Stimulated activated CD8-positive, alpha-beta memory T cell treated with anti-CD3 and anti-CD28 coated beads, Interleukin-4, amount 100 ng/mL, for 48 hours (primary cell): ENCODE data around the gene ANKRD33.

Experiments
- DNase-seq: peaks from one replicate; pipeline ENCODE4 v3.0.0-alpha.2; 2020

Gene ANKRD33

DNA sequence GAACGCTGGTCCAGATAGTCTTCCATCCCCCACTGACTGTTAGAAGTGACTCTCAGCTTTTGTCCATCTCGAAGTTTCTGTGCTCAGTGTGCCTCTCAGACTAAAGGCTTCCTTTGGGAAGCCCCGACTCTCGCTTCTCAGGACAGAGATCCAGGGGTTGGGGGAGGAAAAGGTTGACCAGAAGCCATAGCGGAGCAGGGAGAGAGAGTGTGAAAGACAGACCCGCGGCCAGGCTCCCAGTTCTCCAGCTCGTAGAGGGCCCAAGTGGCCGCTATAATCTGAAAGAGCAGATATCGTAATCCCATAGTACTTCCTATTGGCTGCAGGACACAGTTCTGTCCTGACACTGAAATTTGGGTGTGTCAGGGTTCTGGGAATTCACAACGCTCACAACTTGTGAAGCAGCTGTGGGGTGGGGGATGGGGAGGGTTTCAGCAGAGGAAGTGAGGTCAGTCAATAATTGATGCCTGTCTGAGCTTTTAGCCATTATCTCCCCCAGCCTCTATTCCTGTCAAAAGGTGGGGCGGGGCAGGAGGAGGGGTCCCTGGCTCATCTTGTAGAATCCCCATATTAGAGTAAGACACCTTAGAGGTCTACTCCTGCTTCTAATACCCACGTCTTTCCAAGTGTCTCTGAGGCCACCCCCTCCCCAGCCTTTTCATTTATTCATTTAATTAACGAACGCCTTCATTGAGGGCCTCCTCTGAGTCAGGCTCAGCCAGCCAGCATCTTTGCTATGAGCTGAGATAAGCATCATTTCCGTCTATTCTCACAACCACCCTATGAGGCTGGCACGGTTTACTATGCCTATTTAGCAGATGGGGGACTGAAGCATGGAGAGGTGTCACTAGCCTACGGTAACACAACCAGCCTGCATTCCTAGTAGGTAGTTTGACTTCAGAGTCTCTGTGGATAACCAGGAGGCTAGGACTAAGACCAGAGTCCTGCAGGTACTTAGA, 17.8 kb downstream of the ANKRD33 start:
- DNase-seq: no peak

DNA sequence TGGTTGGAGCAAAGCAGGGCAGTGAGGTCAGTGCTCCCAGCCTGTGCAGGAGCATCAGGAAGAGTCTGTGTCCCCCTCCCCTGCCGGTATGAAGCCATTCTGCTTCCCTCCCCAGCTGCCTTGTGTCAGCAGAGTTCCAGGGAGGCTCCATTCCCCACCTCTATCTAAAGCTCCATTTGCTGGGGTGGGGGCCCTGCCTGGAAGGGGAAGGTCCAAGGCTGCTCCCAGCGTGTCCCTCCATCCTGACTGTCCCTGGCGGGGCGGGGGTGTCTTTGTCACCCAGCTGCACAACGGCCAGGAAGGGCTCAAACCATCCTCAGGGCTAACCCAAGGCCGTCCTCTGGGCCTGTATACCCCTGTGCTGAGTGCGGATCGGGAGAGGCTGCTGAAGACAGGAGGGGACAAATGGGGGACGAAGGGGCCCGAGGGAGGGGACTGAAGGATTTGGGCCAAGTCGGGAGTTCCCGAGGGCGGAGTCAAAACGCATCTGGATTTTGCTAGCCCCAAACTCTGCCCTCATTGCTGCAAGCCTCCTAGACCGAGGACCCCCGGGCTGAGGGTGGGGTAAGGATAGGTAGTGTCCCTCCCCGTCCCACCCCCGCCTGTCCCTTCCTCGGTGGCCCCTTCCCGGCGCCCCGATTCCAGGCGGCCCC, 18.7 kb downstream of the ANKRD33 start:
- DNase-seq: no peak

DNA sequence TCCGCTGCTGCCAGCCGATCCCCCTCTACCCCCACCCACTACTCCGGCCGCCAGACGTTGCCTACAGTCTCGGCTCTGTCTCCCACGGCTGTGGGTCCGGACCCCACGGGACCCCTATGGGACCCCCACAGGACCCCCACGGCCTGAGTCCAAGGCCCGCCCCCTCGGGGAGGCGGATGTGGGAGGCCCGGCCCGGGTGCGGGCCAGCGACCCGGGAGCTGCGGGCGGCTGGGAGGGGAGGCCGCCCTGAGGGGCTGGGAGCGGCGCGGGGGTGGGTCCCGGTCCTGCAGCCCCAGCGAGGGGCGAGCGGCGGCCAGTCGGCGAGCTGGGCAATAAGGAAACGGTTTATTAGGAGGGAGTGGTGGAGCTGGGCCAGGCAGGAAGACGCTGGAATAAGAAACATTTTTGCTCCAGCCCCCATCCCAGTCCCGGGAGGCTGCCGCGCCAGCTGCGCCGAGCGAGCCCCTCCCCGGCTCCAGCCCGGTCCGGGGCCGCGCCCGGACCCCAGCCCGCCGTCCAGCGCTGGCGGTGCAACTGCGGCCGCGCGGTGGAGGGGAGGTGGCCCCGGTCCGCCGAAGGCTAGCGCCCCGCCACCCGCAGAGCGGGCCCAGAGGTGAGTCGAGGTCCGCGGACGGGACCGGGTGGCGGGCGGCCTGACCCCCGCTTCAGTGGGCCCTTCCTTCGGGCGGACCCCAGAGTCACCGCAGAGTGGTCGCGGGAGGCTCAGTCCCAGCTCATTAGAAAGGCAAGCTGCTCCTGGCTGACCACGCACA, 19.4 kb downstream of the ANKRD33 start, which contains the start of gene ACVRL1:
Gene ACVRL1 (plus strand): TSS at position 422 of the 773 bp plus-strand sequence. CDS start 4,971 bp downstream, outside the sequence.
- no peak for DNase-seq

DNA sequence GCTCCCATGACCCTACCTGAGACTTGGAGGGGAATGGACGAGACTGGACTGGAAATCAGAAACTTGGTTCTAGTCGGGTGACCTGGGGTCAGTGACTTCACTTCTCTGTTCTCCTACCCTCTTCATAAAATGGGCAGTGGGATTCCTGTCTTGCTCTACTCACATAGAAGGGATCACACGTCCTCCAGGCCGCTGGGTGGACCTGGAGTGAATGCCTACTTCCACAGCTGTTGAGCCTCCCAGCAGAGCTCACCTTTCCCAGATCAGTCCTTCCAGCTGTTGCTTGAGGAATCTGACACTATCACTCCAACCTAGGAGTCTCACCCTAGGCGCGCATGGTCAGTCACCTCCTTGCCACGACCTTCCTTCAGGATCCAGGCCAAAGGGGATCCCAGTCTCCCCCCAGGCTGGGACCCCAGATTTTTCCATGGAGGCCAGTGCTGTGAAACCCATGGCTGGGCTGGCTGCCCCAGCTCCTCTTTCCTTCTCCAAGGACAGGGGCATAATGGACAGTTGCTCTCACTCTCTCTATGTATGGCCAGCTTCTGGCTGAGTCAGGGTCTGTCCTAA, 20.0 kb downstream of the ANKRD33 start:
- DNase-seq: no peak

DNA sequence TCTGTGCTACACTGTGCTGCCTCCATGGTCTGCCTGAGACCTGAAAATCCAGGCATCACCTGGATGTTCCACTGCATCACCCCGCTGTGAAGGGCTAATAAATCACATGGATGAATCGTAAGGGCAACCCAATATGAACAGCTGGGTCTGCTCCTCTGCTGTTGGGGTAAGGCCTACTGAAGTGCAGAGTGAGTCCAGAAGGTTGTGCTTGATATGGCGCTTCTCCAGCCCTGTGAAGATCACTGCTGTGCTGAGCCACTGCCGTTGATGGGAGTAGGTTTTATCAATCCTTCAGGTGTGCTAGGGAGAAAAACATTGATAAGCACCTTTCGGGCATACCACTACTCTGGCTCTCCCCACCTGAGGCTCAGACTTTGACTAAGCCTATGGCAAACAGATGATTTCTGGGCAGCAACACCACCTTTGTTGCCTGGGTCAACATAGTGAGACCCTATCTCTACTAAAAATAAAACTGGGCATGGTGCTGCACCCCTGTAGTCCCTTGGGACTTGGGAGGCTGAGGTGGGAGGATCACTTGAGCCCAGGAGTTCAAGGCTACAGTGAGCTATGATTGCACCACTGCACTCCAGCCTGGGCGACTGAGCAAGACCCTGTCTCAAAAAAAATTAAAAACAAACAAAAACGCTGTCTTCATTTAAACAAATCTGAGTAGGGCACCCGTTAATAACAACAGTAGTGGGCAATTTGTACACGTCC, 21.1 kb downstream of the ANKRD33 start:
- DNase-seq: no peak

DNA sequence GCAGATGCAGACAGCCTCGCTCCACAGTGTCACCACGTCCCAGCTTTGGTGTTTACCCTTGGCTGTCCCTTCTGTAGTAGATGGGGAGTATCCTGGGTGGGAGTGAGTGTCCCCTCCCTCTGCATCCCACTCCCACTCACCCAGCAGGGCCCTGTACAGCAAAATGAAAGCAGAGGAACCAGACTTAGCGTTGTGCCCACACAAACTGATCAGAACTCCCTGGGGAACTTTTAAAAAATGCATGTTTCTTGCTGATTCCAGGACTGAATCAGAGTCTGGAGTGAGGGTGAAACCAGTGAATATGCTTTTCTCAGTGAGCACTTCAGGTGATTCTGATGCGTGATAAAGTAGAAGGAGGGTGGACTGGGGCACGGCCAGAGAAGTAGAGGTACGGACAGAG, 22.3 kb downstream of the ANKRD33 start:
- DNase-seq: no peak

DNA sequence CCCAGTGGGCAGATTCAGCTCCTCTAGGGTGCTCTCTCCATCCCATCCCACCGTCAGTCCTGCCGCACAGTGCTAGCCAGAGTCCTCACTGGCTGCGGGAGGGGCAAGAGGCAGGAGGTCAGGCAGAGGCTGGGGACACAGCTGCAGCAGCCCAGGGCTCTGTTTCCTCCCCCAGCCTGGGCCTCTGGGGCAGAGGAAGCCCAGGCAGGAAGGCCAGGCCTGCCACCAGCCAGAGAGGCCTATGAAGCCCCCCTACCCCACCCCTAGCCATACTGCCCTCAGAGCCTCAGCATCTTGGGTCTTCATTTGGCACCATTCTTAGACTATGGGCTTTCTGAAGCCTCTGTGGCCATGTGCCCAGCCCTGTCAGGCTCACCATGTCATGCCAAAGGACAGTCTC, 22.8 kb downstream of the ANKRD33 start:
- DNase-seq: no peak

DNA sequence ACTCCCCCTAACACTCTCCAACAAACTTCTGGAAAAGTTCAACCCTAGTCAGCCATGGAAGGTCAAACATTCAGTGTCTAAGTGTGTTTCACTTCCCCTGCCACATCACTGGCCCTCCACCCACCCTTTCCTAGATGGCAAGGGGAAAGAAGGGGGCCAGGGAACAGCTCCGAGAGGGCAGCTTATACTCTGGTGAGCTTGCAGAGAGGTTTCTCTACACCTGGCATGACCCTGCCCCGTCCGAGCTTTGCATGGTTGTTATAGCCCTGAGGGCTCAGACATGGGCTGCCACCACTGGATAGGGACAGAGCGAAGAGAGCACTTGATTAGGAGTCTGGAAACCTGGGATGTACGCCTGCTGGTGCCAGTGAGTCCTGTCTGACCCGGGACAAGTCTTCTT, 23.4 kb downstream of the ANKRD33 start:
- no peak for DNase-seq

DNA sequence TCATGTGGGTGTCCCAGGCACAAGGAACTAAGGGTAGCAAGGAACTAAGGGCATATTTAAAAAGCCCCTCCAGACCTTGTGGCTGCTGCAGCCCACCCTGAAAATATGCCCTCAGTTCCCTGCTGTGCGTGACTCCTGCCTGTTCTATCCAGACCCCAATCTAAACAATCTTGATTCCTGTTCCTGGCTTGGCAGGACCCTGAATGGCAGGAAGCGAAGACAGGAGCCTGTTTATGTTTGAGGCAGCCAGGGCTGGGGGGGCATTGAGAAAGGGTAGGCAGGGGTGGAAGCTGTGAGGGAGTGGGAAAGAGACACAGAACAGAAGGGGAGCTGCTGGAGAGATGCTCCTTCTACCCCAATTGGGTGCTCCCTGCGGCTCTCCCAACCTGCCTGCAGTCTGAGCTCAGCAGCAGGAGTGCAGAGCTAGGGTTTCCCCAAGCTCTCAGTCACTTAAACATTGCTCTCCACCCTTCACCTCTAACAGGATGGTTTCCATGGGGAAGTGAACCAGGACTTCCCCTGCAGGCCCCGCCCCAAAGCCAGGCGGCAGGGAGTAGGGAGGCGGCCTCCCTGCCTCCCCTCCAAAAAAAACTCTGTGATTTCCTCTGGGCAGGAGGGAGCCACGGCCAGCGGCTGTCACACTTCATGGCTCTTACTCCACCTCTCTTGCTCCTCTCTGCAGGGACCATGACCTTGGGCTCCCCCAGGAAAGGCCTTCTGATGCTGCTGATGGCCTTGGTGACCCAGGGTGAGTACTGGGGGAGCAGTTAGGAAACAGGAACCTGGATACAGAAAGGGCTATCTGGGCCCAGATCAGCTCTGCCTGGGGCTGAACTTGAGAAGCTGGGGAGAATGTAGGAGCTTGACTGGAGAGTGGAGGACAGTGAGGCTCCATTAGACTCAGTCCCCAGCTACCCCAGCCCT, 24.1 kb downstream of the ANKRD33 start:
- DNase-seq: no peak

DNA sequence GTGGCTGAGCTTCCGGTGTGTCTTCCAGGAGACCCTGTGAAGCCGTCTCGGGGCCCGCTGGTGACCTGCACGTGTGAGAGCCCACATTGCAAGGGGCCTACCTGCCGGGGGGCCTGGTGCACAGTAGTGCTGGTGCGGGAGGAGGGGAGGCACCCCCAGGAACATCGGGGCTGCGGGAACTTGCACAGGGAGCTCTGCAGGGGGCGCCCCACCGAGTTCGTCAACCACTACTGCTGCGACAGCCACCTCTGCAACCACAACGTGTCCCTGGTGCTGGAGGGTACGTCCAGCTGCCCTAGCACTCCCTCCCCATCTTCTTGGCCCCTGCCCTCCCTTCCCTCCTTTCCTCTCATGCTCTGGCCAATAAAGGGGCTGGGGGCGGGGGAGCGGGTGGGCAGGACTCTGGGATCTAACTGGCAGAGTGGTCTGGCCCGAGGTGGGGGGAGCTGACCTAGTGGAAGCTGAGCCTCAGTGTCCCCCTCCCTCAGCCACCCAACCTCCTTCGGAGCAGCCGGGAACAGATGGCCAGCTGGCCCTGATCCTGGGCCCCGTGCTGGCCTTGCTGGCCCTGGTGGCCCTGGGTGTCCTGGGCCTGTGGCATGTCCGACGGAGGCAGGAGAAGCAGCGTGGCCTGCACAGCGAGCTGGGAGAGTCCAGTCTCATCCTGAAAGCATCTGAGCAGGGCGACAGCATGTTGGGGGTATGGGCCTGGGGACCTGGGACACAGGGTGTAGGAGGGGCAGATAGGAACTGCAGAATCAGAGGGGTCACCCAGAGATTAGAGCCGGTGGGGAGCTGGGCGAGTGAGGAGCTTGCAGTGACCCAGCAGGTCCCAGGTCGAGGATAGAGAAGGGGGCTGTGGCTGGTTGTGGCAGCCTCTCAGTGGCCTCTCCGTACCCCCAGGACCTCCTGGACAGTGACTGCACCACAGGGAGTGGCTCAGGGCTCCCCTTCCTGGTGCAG, 25.4 kb downstream of the ANKRD33 start:
- DNase-seq: peak; percentile 34

DNA sequence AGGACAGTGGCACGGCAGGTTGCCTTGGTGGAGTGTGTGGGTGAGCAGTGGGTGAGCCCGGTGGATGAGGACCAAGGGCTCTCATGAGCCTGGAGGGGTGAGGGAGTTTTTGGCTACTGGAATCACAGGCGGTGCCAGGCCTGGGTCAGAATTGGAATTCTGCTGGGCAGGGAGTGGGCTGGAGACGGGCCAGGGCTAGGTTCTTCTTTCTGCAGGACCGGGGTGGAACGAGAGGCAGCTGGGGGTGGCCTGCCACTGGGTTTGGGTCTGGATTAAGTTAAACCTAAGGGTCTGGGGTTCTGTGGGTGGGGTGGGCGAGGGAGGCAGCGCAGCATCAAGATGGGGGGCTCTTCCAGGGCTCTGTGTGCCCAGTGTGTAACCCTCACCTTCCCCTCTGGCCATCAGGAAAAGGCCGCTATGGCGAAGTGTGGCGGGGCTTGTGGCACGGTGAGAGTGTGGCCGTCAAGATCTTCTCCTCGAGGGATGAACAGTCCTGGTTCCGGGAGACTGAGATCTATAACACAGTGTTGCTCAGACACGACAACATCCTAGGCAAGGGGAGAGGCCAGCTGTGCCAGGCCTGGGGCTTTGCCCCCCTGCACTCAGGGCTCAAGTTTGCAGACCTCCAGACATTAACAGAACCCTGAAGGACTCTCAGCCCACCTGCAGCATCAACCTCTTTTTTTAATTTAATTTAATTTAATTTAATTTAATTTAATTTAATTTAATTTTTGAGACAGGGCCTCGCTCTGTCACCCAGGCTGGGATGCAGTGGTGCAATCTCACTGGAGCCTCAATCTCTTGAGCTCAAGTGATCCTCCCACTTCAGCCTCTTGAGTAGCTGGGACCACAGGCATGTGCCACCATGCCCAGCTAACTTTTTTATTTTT, 26.4 kb downstream of the ANKRD33 start:
- DNase-seq: no peak

DNA sequence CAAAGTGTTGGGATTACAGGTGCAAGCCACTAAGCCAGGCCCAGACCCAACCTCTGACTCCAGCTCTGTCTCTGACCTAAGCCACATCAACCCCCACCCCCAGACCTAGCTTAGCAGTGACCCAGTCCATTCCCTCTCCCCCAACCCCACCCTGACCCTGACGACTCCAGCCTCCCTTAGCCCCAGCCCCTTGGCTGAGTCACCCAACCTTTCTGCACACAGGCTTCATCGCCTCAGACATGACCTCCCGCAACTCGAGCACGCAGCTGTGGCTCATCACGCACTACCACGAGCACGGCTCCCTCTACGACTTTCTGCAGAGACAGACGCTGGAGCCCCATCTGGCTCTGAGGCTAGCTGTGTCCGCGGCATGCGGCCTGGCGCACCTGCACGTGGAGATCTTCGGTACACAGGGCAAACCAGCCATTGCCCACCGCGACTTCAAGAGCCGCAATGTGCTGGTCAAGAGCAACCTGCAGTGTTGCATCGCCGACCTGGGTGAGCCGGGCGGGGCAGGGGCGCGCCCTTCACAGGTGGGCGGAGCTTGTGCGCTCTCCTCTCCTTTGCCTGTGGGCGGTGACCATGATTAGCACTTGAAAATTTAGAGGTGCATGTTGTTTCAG, 27.2 kb downstream of the ANKRD33 start:
- DNase-seq: no peak

DNA sequence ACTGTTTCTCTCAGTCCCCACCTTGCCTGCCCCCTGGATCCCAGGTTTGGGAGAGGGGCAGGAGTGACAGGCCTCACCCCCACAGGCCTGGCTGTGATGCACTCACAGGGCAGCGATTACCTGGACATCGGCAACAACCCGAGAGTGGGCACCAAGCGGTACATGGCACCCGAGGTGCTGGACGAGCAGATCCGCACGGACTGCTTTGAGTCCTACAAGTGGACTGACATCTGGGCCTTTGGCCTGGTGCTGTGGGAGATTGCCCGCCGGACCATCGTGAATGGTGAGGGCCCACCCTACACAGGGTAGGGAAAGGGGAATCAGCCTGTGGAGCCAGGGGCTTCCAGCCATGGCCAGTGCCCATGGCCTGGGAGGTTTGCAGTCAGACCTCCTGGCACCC, 28.0 kb downstream of the ANKRD33 start:
- DNase-seq: no peak

DNA sequence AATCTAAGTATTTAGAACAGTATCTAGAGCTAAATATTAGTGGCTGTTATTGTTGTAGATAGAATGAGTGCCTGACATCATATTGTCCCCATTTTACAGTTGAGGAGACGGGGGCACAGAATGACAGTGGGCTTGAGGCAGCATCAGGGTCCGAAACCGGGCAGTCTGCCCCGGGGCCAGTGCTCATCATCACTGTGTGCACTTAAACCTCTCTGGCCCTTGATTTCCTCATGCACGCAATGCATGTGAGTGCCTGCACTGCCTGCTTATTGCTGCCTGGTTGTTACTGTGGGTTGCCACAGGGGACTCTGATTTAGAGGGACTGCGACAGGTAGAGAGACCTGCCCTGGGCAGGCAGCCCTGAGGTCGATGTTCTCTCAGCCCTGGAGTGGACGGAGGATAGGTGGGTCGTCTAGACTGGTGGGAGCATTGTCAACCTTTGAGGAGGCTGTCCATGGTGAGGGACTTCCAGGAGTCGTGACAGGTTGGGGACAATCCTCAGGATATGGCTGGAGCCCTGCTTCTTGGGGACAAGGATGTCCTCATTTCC, 29.2 kb downstream of the ANKRD33 start:
- no peak for DNase-seq

DNA sequence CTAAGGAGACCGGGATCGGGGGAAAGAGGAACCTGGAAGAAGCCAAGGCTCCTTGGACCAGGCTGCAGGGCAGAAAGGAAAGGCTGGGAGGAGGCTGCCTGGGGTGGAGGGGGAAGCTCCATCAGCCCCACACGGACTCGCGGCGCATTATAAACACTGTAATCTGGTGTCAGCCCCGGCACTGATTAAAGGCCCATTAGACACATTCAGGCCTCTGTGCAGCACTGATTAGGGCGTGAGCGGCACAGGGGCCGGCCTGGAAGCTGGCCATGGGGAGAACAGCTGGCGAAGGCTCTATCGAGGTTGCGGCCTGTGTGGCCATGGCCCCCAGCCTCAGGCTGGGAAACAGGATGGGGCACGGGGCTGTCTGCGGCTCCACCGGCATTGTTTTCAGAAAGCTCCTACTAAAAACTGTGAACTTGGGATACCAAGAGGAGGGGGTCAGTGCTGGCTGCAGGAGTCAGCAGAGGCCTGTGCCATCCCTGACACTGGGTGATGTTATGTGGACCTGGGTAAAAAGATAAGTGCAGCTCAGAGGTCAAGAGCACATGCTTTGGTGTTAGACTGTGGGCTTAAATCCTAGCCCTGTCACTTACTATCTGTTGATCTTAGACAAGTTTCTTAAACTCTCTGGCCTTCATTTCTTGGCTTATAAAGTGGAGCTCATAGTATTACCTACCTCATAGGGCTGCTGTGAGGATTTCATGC, 30.0 kb downstream of the ANKRD33 start:
- DNase-seq: no peak

DNA sequence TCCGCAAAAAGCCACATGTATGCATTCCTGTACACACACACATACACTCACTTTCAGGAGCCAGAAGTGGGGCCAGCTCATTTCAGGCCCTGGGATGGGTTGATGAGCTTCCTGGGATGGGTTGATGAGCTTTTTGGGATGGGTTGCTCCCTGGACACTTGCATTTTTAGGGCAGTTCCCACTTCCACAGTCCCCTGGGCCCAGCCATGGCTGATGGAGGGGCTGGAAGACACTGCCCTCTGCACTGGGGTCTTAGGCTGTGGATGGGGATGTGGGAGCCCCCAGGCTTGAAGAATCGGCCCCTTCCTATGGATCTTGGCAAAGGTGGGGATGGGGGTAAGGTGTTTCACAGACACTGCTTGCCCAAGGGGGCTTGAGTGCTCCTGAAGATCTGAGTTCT, 32.1 kb downstream of the ANKRD33 start:
- no peak for DNase-seq

DNA sequence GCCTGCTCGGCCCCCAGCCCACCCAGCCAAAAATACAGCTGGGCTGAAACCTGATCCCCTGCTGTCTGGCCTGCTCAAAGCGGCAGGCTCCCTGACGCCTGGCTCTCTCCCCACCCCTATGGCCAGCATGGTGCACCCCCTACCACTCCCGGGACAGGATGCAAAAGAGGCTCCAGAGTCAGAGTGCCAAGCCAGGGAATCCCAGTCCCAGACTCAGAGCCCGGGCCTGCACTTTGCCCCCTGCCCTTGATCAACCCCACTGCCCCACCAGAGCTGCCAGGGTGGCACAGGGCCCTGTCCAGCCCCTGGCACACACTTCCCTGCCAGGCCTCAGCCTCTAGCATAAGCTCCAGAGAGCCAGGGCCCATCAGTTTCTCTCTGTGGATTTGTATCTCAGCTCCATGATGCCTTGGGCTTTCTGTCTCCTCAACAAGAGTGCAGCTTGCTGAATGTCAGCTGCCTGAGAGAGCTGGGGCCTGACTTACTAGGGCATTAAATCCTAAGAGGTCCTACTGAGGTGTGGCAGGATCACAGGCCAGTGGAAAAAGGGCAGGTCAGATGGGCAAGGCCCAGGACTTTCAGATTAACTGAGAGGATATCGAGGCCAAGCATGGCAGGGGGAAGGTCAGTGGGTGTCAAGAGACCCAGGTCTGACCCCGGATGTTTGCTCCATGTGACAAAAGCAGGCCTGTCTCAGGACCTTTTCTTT, 33.3 kb downstream of the ANKRD33 start:
- no peak for DNase-seq
